CD14-positive monocyte (primary cell): ENCODE results near the gene ERC1. TPM values are rescaled to one million over a fixed set of nuclear protein-coding genes. Genes with fewer than 3 reads are reported as not detected.

Experiments
- DNase-seq, 3 donors: peaks; one replicate each; pipeline ENCODE4 v3.0.0-alpha.2; 2011 to 2022
- H2AFZ ChIP-seq: 2 replicates; pipeline ENCODE4 v1.6.0; 2012; ENCODE audit warnings: mild to moderate bottlenecking, low read depth, low read length, inconsistent platforms; ENCODE audit not compliant: insufficient read depth, poor library complexity, severe bottlenecking
- H3K27ac ChIP-seq, 2 donors: 1 replicate in 1 of 2; 2 replicates in 1 of 2; pipeline ENCODE4 v1.5.1; 2012 to 2013; ENCODE audit warnings: low read length in 2 of 2, control low read depth in 1 of 2, inconsistent platforms in 1 of 2, low read depth in 1 of 2, mild to moderate bottlenecking in 1 of 2
- H3K27me3 ChIP-seq, 2 donors: one replicate each; pipeline versions ENCODE4 v1.6.0 to v1.6.1; 2011 to 2013; ENCODE audit warnings: low read length in 2 of 2; ENCODE audit not compliant: control insufficient read depth in 2 of 2, insufficient read depth in 2 of 2
- H3K36me3 ChIP-seq, 2 donors: replicated peaks in 1 of 2; 1 replicate in 1 of 2; 2 replicates in 1 of 2; pipeline versions ENCODE4 v1.5.1 to v1.6.1; 2012 to 2013; ENCODE audit warnings: low read length in 2 of 2, control low read depth in 1 of 2, inconsistent platforms in 1 of 2, mild to moderate bottlenecking in 1 of 2; ENCODE audit not compliant: insufficient read depth in 2 of 2, control insufficient read depth in 1 of 2
- H3K4me1 ChIP-seq, 2 donors: 1 replicate in 1 of 2; 2 replicates in 1 of 2; pipeline versions ENCODE4 v1.5.1 to v1.6.1; 2012 to 2013; ENCODE audit warnings: low read length in 2 of 2, control low read depth in 1 of 2, inconsistent platforms in 1 of 2, mild to moderate bottlenecking in 1 of 2, moderate library complexity in 1 of 2; ENCODE audit not compliant: insufficient read depth in 2 of 2, control insufficient read depth in 1 of 2
- H3K4me2 ChIP-seq: replicated peaks from 2 replicates; pipeline ENCODE3; 2012; ENCODE audit warnings: low read length, moderate library complexity, mild to moderate bottlenecking; ENCODE audit not compliant: poor library complexity, severe bottlenecking; ENCODE audit errors: extremely low read depth
- H3K4me3 ChIP-seq, 3 experiments: fragments of 200-600 bp in 1 of 3; sonication (generic) in 1 of 3; replicated peaks in 1 of 3; 1 replicate in 2 of 3; 2 replicates in 1 of 3; pipeline ENCODE4 v1.5.1; 2011 to 2013; ENCODE audit warnings: low read length in 3 of 3, mild to moderate bottlenecking in 3 of 3, control low read depth in 2 of 3, low read depth in 2 of 3, inconsistent platforms in 1 of 3, moderate library complexity in 1 of 3
- H3K79me2 ChIP-seq: 2 replicates; pipeline ENCODE4 v1.6.0; 2012; ENCODE audit warnings: mild to moderate bottlenecking, control low read depth, inconsistent platforms, low read length, moderate library complexity; ENCODE audit not compliant: insufficient read depth
- H3K9ac ChIP-seq: 2 replicates; pipeline ENCODE4 v1.6.0; 2017; ENCODE audit warnings: low read length, mild to moderate bottlenecking; ENCODE audit not compliant: insufficient read depth, poor library complexity, severe bottlenecking
- H3K9me3 ChIP-seq, 2 donors: replicated peaks in 1 of 2; 1 replicate in 1 of 2; 2 replicates in 1 of 2; pipeline versions ENCODE4 v1.5.1 to v1.6.1; 2012 to 2013; ENCODE audit warnings: low read length in 2 of 2, control low read depth in 1 of 2; ENCODE audit not compliant: control insufficient read depth in 1 of 2, insufficient read depth in 1 of 2
- H4K20me1 ChIP-seq: 2 replicates; pipeline ENCODE4 v1.6.0; 2012; ENCODE audit warnings: mild to moderate bottlenecking, low read length, control low read depth, moderate library complexity; ENCODE audit not compliant: insufficient read depth
- H3K27ac Mint-ChIP-seq, 7 donors: one replicate each; pipeline ENCODE4 v1.8.0; 2020; ENCODE audit warnings: mild to moderate bottlenecking in 7 of 7, mixed read lengths in 7 of 7, moderate library complexity in 6 of 7, inconsistent platforms in 2 of 7
- H3K27me3 Mint-ChIP-seq, 3 donors: one replicate each; pipeline ENCODE4 v1.8.0; 2021 to 2022; ENCODE audit warnings: low read depth in 3 of 3, mild to moderate bottlenecking in 3 of 3, mixed read lengths in 3 of 3, moderate library complexity in 3 of 3, inconsistent platforms in 1 of 3
- H3K36me3 Mint-ChIP-seq, 2 donors: one replicate each; pipeline ENCODE4 v1.8.0; 2020; ENCODE audit warnings: mixed read lengths in 2 of 2, inconsistent platforms in 1 of 2, mild to moderate bottlenecking in 1 of 2
- H3K4me1 Mint-ChIP-seq: one replicate; pipeline ENCODE4 v1.8.0; 2020; ENCODE audit warnings: mild to moderate bottlenecking, mixed read lengths
- H3K4me3 Mint-ChIP-seq, 2 donors: one replicate each; pipeline ENCODE4 v1.8.0; 2020; ENCODE audit warnings: mild to moderate bottlenecking in 2 of 2, mixed read lengths in 2 of 2, moderate library complexity in 1 of 2
- H3K9me3 Mint-ChIP-seq, 7 donors: one replicate each; pipeline ENCODE4 v1.8.0; 2020 to 2022; ENCODE audit warnings: mixed read lengths in 7 of 7, mild to moderate bottlenecking in 6 of 7, moderate library complexity in 6 of 7, inconsistent platforms in 2 of 7
- CTCF ChIP-seq: fragments of 200-600 bp; IDR thresholded peaks from one replicate; pipeline ENCODE4 v1.8.0; 2022; ENCODE audit warnings: antibody characterized with exemption, mild to moderate bottlenecking
- WGBS: methylation state at CpG from one replicate; pipeline ENCODE4 v1.1.5; 2013; ENCODE audit warnings: missing lambda C conversion rate; ENCODE audit not compliant: insufficient coverage; 5-methylcytosine and 5-hydroxymethylcytosine counted together
- intact Hi-C, 2 donors: fragments of 100-400 bp; cut with micrococcal nuclease; formaldehyde crosslinking; loops; one replicate each; pipeline versions ENCODE4 v1.15.0 to v1.15.1; 2023
- polyA plus RNA-seq, 3 donors: library from polyadenylated mRNA; depleted of rRNA in 1 of 3; unstranded in 2 of 3; stranded (reverse) in 1 of 3; fragments of 300-500 nt in 2 of 3; fragments of >200 nt in 1 of 3; fragmentation: Illumina TruSeq in 2 of 3; gene quantifications; 1 replicate in 2 of 3; 2 replicates in 1 of 3; pipeline ENCODE4 v1.2.3, GENCODE V29; 2012 to 2021

Gene ERC1
- polyA plus RNA-seq, 3 donors = 4.0 to 14.3 (median 5.1) TPM

DNA sequence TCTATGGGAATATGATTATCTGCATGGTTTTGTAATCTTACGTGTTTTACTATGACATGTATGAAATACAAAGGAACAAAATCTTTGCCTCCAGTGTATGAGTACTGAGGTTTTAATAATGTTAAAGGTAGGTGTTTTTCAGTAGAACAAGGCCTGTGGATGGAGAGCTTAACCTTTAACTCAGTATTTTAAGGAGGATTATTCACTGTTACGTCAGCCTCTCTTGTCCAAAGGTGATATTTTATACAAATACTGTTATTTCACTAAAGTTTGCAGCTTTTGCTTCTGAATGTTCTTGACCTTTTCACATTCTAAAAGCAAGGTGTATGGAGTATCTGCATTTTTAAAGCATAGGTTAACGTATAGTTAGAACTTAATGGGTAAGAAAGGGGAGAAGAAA lies 195.3 kb downstream of the ERC1 start:
- H3K36me3 Mint-ChIP-seq = peaks cover 66% of the 10 kb centered on the region in 2 donors
- Histone ChIP-seq H2AFZ (no peak overlapping the region), H3K9ac (no peak overlapping the region), H3K4me1 (peaks cover 0 to 6% of the 10 kb centered on the region in 2 donors), H3K79me2 (no peaks in the 10 kb centered on the region), H3K36me3 (peaks cover 29 to 82% of the 10 kb centered on the region in 2 donors), H3K4me2 (no peak overlapping the region), H3K9me3 (no peaks in the 10 kb centered on the region), H4K20me1 (no peaks in the 10 kb centered on the region), H3K4me3 (no peak overlapping the region), H3K27me3 (no peaks in the 10 kb centered on the region), H3K27ac (no peak overlapping the region)
- H3K27ac Mint-ChIP-seq = no peak overlapping the region
- no peaks in the 10 kb centered on the region for H3K9me3 Mint-ChIP-seq
- no peak for TF ChIP-seq CTCF
- peaks cover 0 to 2% (median 0%) of the 10 kb centered on the region in 3 donors for H3K27me3 Mint-ChIP-seq
- H3K4me1 Mint-ChIP-seq = peaks cover 3% of the 10 kb centered on the region
- no peak overlapping the region for H3K4me3 Mint-ChIP-seq
- DNase-seq = no peak
- 80% methylated on average over 1 of the region's 3 CpGs for WGBS
- intact Hi-C loops = no loop called here

DNA sequence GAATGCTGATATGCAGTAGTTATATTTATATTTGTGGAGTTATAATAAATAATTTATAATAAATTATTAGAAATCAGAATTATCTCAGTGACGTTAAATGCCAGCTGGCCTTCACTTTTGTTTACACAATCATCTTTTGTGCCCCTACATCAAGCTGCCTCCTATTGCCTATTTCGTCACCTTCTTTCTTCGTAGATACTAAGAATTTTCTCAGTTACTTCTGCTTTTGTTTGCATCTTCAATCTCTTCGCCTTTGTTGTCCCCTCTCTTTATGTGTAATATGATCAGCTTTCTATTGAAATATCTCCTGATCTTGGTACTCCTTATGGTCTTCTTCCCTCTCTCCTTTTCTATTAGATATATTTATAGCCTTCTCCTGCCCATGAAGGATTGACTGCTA lies 197.0 kb downstream of the ERC1 start:
- H3K9ac ChIP-seq = no peak overlapping the region
- no CpG with 5 or more reads among the region's 4 CpGs for WGBS
- H3K27ac Mint-ChIP-seq = no peak overlapping the region
- peaks cover 0 to 6% of the 10 kb centered on the region in 2 donors for H3K4me1 ChIP-seq
- intact Hi-C loops = no loop called here
- H3K36me3 Mint-ChIP-seq = peaks cover 70 to 72% of the 10 kb centered on the region in 2 donors
- H3K4me3 Mint-ChIP-seq = no peak overlapping the region
- H3K9me3 Mint-ChIP-seq = no peaks in the 10 kb centered on the region
- no peak overlapping the region for H3K4me2 ChIP-seq
- no peaks in the 10 kb centered on the region for H3K79me2 ChIP-seq
- peak; percentile 6 to 44 (median 26) for DNase-seq
- H3K4me1 Mint-ChIP-seq = peaks cover 3% of the 10 kb centered on the region
- H3K27me3 Mint-ChIP-seq = no peaks in the 10 kb centered on the region
- no peak overlapping the region for H2AFZ ChIP-seq
- no peak overlapping the region for H3K4me3 ChIP-seq
- no peak for TF ChIP-seq CTCF
- H3K36me3 ChIP-seq = peaks cover 34 to 83% of the 10 kb centered on the region in 2 donors
- H3K27ac ChIP-seq = no peak overlapping the region
- no peaks in the 10 kb centered on the region for H4K20me1 ChIP-seq
- H3K27me3 ChIP-seq = no peaks in the 10 kb centered on the region
- no peaks in the 10 kb centered on the region for H3K9me3 ChIP-seq
